ENCODE data around the gene SLC1A2.

Gene SLC1A2

GRCh38 chr11:35419184-35419829, at the start of gene SLC1A2:
TSS of gene SLC1A2 (minus strand) at chr11:35419558. CDS start at chr11:35418966, 592 bp downstream.
- DNase-seq (ENCODE audit: low spot score) = peak; percentile 68

- no peak for DNase-seq (ENCODE audit: low spot score)
Observed at GRCh38 chr11:35466058-35466457, 46.7 kb upstream of the SLC1A2 start.

- no peak for DNase-seq (ENCODE audit: low spot score)
Observed at GRCh38 chr11:35464308-35464707, 45.0 kb upstream of the SLC1A2 start.

- DNase-seq (ENCODE audit: low spot score) = no peak
Observed at GRCh38 chr11:35463331-35463751, 44.0 kb upstream of the SLC1A2 start.

GRCh38 chr11:35461917-35462538, 42.7 kb upstream of the SLC1A2 start:
- no peak for DNase-seq (ENCODE audit: low spot score)

- no peak for DNase-seq (ENCODE audit: low spot score)
Observed at GRCh38 chr11:35459489-35459888, 40.1 kb upstream of the SLC1A2 start.

GRCh38 chr11:35458846-35459245, 39.5 kb upstream of the SLC1A2 start:
- DNase-seq (ENCODE audit: low spot score) = no peak

GRCh38 chr11:35454362-35454761, 35.0 kb upstream of the SLC1A2 start:
- no peak for DNase-seq (ENCODE audit: low spot score)

- no peak for DNase-seq (ENCODE audit: low spot score)
Observed at GRCh38 chr11:35436581-35437250, 17.4 kb upstream of the SLC1A2 start.

- no peak for DNase-seq (ENCODE audit: low spot score)
Observed at GRCh38 chr11:35433588-35433987, 14.2 kb upstream of the SLC1A2 start.

- no peak for DNase-seq (ENCODE audit: low spot score)
Observed at GRCh38 chr11:35432464-35432863, 13.1 kb upstream of the SLC1A2 start.

- no peak for DNase-seq (ENCODE audit: low spot score)
Observed at GRCh38 chr11:35427071-35427470, 7.7 kb upstream of the SLC1A2 start.

- DNase-seq (ENCODE audit: low spot score) = no peak
Observed at GRCh38 chr11:35426351-35426750, 7.0 kb upstream of the SLC1A2 start.

- DNase-seq (ENCODE audit: low spot score) = no peak
Observed at GRCh38 chr11:35425603-35426212, 6.3 kb upstream of the SLC1A2 start.

- DNase-seq (ENCODE audit: low spot score) = no peak
Observed at GRCh38 chr11:35424157-35424940, 5.0 kb upstream of the SLC1A2 start.

GRCh38 chr11:35420371-35420770, 1.0 kb upstream of the SLC1A2 start:
- no peak for DNase-seq (ENCODE audit: low spot score)

GRCh38 chr11:35419830-35420333, 524 bp upstream of the SLC1A2 start:
- DNase-seq (ENCODE audit: low spot score) = peak; percentile 12

GRCh38 chr11:35418282-35419183, 825 bp downstream of the SLC1A2 start:
- peak; percentile 50 for DNase-seq (ENCODE audit: low spot score)

- no peak for DNase-seq (ENCODE audit: low spot score)
Observed at GRCh38 chr11:35415487-35415886, 3.9 kb downstream of the SLC1A2 start.

- no peak for DNase-seq (ENCODE audit: low spot score)
Observed at GRCh38 chr11:35414776-35415175, 4.6 kb downstream of the SLC1A2 start.

GRCh38 chr11:35414311-35414710, 5.0 kb downstream of the SLC1A2 start:
- no peak for DNase-seq (ENCODE audit: low spot score)

Measured in iPS-NIHi11 (cell line).